Fibroblast of mammary gland (primary cell): Measurements from ENCODE around the gene RARB.

ENCODE experiments used
- DNase-seq: peaks from one replicate; pipeline ENCODE4 v3.0.0-alpha.2; 2010; ENCODE audit warnings: low read depth
- H3K4me3 ChIP-seq: 2 replicates; pipeline ENCODE4 v1.5.1; 2011; ENCODE audit warnings: low read depth, mild to moderate bottlenecking, low read length, moderate library complexity; ENCODE audit not compliant: control insufficient read depth
- TF ChIP-seq, protein P1 (sequence below): conservative IDR thresholded peaks from 2 replicates; pipeline ENCODE4 v1.5.1; 2011; ENCODE audit warnings: low read depth, low read length, inconsistent platforms; ENCODE audit not compliant: control insufficient read depth, insufficient read depth

Gene RARB

DNA sequence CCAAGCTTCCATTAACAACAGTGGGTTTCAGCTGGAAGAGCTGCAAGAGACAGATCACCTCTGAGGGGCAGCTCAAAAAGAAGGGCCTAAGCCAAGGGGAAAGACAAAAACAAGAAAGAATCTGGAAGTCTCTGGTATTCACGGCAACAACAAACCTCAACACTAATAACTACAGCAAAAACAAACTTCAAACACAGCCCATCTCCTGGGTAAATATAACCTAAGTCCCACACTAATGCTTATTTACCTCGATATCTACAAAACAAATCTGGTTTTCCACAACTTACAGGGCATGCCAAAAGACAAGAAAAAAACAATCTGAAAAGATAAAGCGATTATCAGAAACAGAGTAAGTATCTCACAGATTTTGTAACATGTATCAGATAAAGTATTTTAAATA is 207.0 kb downstream of the RARB start:
- TF ChIP-seq, protein P1, sequence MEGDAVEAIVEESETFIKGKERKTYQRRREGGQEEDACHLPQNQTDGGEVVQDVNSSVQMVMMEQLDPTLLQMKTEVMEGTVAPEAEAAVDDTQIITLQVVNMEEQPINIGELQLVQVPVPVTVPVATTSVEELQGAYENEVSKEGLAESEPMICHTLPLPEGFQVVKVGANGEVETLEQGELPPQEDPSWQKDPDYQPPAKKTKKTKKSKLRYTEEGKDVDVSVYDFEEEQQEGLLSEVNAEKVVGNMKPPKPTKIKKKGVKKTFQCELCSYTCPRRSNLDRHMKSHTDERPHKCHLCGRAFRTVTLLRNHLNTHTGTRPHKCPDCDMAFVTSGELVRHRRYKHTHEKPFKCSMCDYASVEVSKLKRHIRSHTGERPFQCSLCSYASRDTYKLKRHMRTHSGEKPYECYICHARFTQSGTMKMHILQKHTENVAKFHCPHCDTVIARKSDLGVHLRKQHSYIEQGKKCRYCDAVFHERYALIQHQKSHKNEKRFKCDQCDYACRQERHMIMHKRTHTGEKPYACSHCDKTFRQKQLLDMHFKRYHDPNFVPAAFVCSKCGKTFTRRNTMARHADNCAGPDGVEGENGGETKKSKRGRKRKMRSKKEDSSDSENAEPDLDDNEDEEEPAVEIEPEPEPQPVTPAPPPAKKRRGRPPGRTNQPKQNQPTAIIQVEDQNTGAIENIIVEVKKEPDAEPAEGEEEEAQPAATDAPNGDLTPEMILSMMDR, result no peak
- DNase-seq, result no peak
- no peak overlapping the region for H3K4me3 ChIP-seq
